Sigmoid colon (tissue), 4 donors: Measurements from ENCODE around the gene CDH3.

Experiments used
- CTCF ChIP-seq, 4 experiments: fragments of 450-650 bp in 3 of 4; fragments of 200-600 bp in 1 of 4; IDR thresholded peaks; one replicate each; pipeline ENCODE4 v1.5.1; 2016 to 2019; ENCODE audit warnings: antibody characterized with exemption in 4 of 4, mild to moderate bottlenecking in 3 of 4, moderate library complexity in 2 of 4
- POLR2AphosphoS5 ChIP-seq, 4 donors: sonication (generic); formaldehyde crosslinking; IDR thresholded peaks; one replicate each; pipeline ENCODE4 v1.6.1; 2017; ENCODE audit warnings: antibody characterized with exemption in 4 of 4

- TF ChIP-seq CTCF (IDR thresholded peaks at IDR 0.05): no peak
- no peak for TF ChIP-seq POLR2AphosphoS5 (IDR thresholded peaks at IDR 0.05)
These were observed 79.7 kb downstream of the CDH3 start for GRCh38 chr16:68724797-68725196.
